Panc1 (cell line): ENCODE results near the gene BAD. TPM values are rescaled to one million over a fixed set of nuclear protein-coding genes. Genes with fewer than 3 reads are reported as not detected.

ENCODE experiments used
- ATAC-seq: fragments of 200-7000 bp; cut with Tn5 transposase; 2 replicates; pipeline ENCODE4 v1.9.1; 2020; ENCODE audit warnings: mild to moderate bottlenecking, moderate library complexity
- BruUV-seq: library from RNA; stranded (reverse); fragments of 400-500 nt; replicated peaks from 2 replicates; lab custom pipeline; 2021; lab: Mats Ljungman, UMichigan
- CTCF ChIA-PET: fragments of 300-600 bp; sonication (Branson Sonifier 250); formaldehyde crosslinking; loops from one replicate; lab custom pipeline; 2022; ENCODE audit warnings: antibody characterized with exemption; lab: Charles Lee
- POLR2A ChIA-PET: fragments of 300-600 bp; sonication (Branson Sonifier 250); formaldehyde crosslinking; loops from one replicate; lab custom pipeline; 2022; ENCODE audit warnings: antibody characterized with exemption; lab: Charles Lee
- DNase-seq: peaks from one replicate; pipeline ENCODE4 v3.0.0-alpha.2; 2010; ENCODE audit warnings: low read depth, low spot score
- H3K27ac ChIP-seq: 2 replicates; pipeline ENCODE4 v1.5.1; 2011; ENCODE audit warnings: mild to moderate bottlenecking, low read length, inconsistent platforms
- H3K27me3 ChIP-seq: fragments of 200-500 bp; sonication (Bioruptor generic); 2 replicates; pipeline ENCODE4 v1.6.0; 2014; ENCODE audit warnings: low read length, inconsistent platforms; ENCODE audit not compliant: control insufficient read depth, insufficient read depth
- H3K36me3 ChIP-seq: fragments of 200-500 bp; sonication (Bioruptor generic); 2 replicates; pipeline ENCODE4 v1.5.1; 2014; ENCODE audit warnings: inconsistent platforms, mild to moderate bottlenecking, low read length, moderate library complexity; ENCODE audit not compliant: control insufficient read depth, insufficient read depth
- H3K4me1 ChIP-seq: 2 replicates; pipeline ENCODE4 v1.5.1; 2011; ENCODE audit warnings: inconsistent platforms, mild to moderate bottlenecking, low read length, moderate library complexity; ENCODE audit not compliant: control insufficient read depth, insufficient read depth
- H3K4me3 ChIP-seq, 2 experiments: 2 replicates each; pipeline ENCODE4 v1.5.1; 2011 to 2012; ENCODE audit warnings: low read depth in 2 of 2, low read length in 2 of 2, mild to moderate bottlenecking in 2 of 2, inconsistent platforms in 1 of 2, moderate library complexity in 1 of 2
- H3K9me3 ChIP-seq: fragments of 200-500 bp; sonication (Bioruptor generic); 2 replicates; pipeline ENCODE4 v1.5.1; 2014; ENCODE audit warnings: low read depth, mild to moderate bottlenecking, inconsistent platforms, low read length, moderate library complexity; ENCODE audit not compliant: control insufficient read depth, insufficient read depth
- CTCF ChIP-seq: fragments of 450-650 bp; IDR thresholded peaks from 2 replicates; pipeline ENCODE4 v1.5.1; 2017; ENCODE audit warnings: mild to moderate bottlenecking
- POLR2AphosphoS5 ChIP-seq: IDR thresholded peaks from 2 replicates; pipeline ENCODE4 v1.6.1; 2012; ENCODE audit warnings: mild to moderate bottlenecking, low read depth, low read length, moderate library complexity
- REST ChIP-seq, 2 experiments: IDR thresholded peaks; 2 replicates each; pipeline ENCODE4 v1.6.1; 2011 to 2012; ENCODE audit warnings: low read depth in 2 of 2, control low read depth in 1 of 2, low read length in 1 of 2, mild to moderate bottlenecking in 1 of 2, moderate library complexity in 1 of 2; ENCODE audit not compliant: insufficient read depth in 1 of 2
- SIN3A ChIP-seq: IDR thresholded peaks from 2 replicates; pipeline ENCODE4 v1.6.1; 2012; ENCODE audit warnings: low read depth, mild to moderate bottlenecking, low read length, moderate library complexity, borderline replicate concordance; ENCODE audit not compliant: insufficient read depth
- TCF7L2 ChIP-seq: IDR thresholded peaks from 2 replicates; pipeline ENCODE4 v1.6.1; 2011; ENCODE audit warnings: mild to moderate bottlenecking, low read depth, low read length, inconsistent platforms
- in situ Hi-C: cut with HindIII; loops from 2 replicates; pipeline ENCODE4 v1.10.0; 2016; ENCODE audit warnings: low sequenced_read_pairs, low pct_unique_long_range_greater_than_20kb
- intact Hi-C: fragments of 100-400 bp; cut with micrococcal nuclease; formaldehyde crosslinking; loops from one replicate; pipeline ENCODE4 v1.10.0; 2022; ENCODE audit not compliant: unreplicated experiment
- total RNA-seq: library from RNA; stranded (reverse); gene quantifications from one replicate; pipeline ENCODE4 v1.2.1, GENCODE V29; 2021; ENCODE audit not compliant: unreplicated experiment

BAD gene
- total RNA-seq, 1 experiment from 2014 or later, result 77.7 TPM

GRCh38 chr11:64298966-64299846 is 14.7 kb upstream of the BAD start:
- ChIA-PET CTCF (no interaction called here), POLR2A (interaction anchor here (0.6 kb wide), 1 partner anchor 95 kb away, joined by 9 read pairs; no protein-coding TSS in a partner anchor)
- no peak overlapping the region for H3K27ac ChIP-seq
- no peak for ATAC-seq
- BruUV-seq, result no TSS peak
- H3K4me1 ChIP-seq, result peaks cover 10% of the 10 kb centered on the region
- in situ Hi-C loops (no loop called here), intact Hi-C loops (no loop called here)
- no peak overlapping the region for H3K4me3 ChIP-seq
- H3K27me3 ChIP-seq, result no peaks in the 10 kb centered on the region; the same call in 1 of the 2 replicates
- TF ChIP-seq REST (IDR thresholded peaks at IDR 0.05; ENCODE audit: insufficient read depth in 1 of 2, low read depth in 2 of 2, low read length in 1 of 2) (no peak), SIN3A (no peak)
- DNase-seq, result no peak
- no peaks in the 10 kb centered on the region for H3K9me3 ChIP-seq
- no peaks in the 10 kb centered on the region for H3K36me3 ChIP-seq

- CTCF ChIA-PET, result no interaction called here
Observed at GRCh38 chr11:64297699-64298358, 13.4 kb upstream of the BAD start.

More at GRCh38 chr11:64297699-64298358, 13.4 kb upstream of the BAD start:
- POLR2A ChIA-PET, result no interaction called here
- Histone ChIP-seq H3K27me3 (no peaks in the 10 kb centered on the region; the same call in 1 of the 2 replicates), H3K9me3 (no peaks in the 10 kb centered on the region), H3K4me1 (peaks cover 5% of the 10 kb centered on the region), H3K36me3 (no peaks in the 10 kb centered on the region), H3K4me3 (no peak overlapping the region), H3K27ac (no peak overlapping the region)
- DNase-seq, result no peak
- intact Hi-C loops, result no loop called here
- TF ChIP-seq SIN3A (no peak), POLR2AphosphoS5 (no peak), REST (IDR thresholded peaks at IDR 0.05; ENCODE audit: insufficient read depth in 1 of 2, low read depth in 2 of 2, low read length in 1 of 2) (no peak), CTCF (no peak), TCF7L2 (no peak)
- ATAC-seq, result no peak
- in situ Hi-C loops, result no loop called here
- no TSS peak for BruUV-seq
